Fibroblast of villous mesenchyme (primary cell): ENCODE results near the gene ABHD12B. TPM values are rescaled to one million over a fixed set of nuclear protein-coding genes. Genes with fewer than 3 reads are reported as not detected.
"Not testable (repeated sequence)": the region's sequence is repeated elsewhere in the genome, so short reads cannot be mapped to it uniquely, and the experiment has no call there.

Experiments used
- DNase-seq: peaks from one replicate; pipeline ENCODE4 v3.0.0-alpha.2; 2010; ENCODE audit warnings: low read depth
- H3K4me3 ChIP-seq: 2 replicates; pipeline ENCODE4 v1.5.1; 2011; ENCODE audit warnings: low read depth, mild to moderate bottlenecking, low read length
- CTCF ChIP-seq: IDR thresholded peaks from 2 replicates; pipeline ENCODE4 v1.5.1; 2012; ENCODE audit warnings: low read depth, mild to moderate bottlenecking, low read length; ENCODE audit not compliant: insufficient read depth
- total RNA-seq: library from RNA; depleted of rRNA; stranded (reverse); fragments of >200 nt; gene quantifications from 2 replicates; pipeline ENCODE4 v1.2.3, GENCODE V29; 2012

ABHD12B gene
- total RNA-seq, 1 donor = not detected

GRCh38 chr14:50935126-50936015 lies 63.5 kb downstream of the ABHD12B start:
- H3K4me3 ChIP-seq = no peak overlapping the region
- DNase-seq = no peak
- TF ChIP-seq CTCF = no peak

- TF ChIP-seq CTCF = no peak
- DNase-seq = no peak
Observed at GRCh38 chr14:50936016-50936340, 64.1 kb downstream of the ABHD12B start.

GRCh38 chr14:50936882-50937281 lies 65.0 kb downstream of the ABHD12B start:
- no peak overlapping the region for H3K4me3 ChIP-seq
- no peak for DNase-seq
- TF ChIP-seq CTCF = no peak

More at GRCh38 chr14:50936016-50936340, 64.1 kb downstream of the ABHD12B start:
- no peak overlapping the region for H3K4me3 ChIP-seq

- DNase-seq = peak; percentile 76
- no peak overlapping the region for H3K4me3 ChIP-seq
- no peak for TF ChIP-seq CTCF
Observed at GRCh38 chr14:50937325-50937724, 65.5 kb downstream of the ABHD12B start.

GRCh38 chr14:50937800-50938199 lies 65.9 kb downstream of the ABHD12B start:
- no peak for TF ChIP-seq CTCF
- H3K4me3 ChIP-seq = no peak overlapping the region
- no peak for DNase-seq

GRCh38 chr14:50941151-50941550 lies 69.3 kb downstream of the ABHD12B start:
- no peak for TF ChIP-seq CTCF
- DNase-seq = no peak
- H3K4me3 ChIP-seq = no peak overlapping the region

- H3K4me3 ChIP-seq, DNase-seq: not testable (repeated sequence)
Observed at GRCh38 chr14:50941638-50942037, 69.8 kb downstream of the ABHD12B start.
